AG10803 (cell line): Measurements from ENCODE around the gene AKNA.

Experiments used
- DNase-seq: peaks from one replicate; pipeline ENCODE4 v3.0.0; 2010; ENCODE audit warnings: low read depth
- H3K4me3 ChIP-seq: 2 replicates; pipeline ENCODE4 v1.5.1; 2011; ENCODE audit warnings: mild to moderate bottlenecking, low read length, control low read depth
- TF ChIP-seq, protein P1 (sequence below): conservative IDR thresholded peaks from 2 replicates; pipeline ENCODE4 v1.5.1; 2011; ENCODE audit warnings: mild to moderate bottlenecking, low read length, control low read depth, inconsistent platforms

Gene AKNA

DNA sequence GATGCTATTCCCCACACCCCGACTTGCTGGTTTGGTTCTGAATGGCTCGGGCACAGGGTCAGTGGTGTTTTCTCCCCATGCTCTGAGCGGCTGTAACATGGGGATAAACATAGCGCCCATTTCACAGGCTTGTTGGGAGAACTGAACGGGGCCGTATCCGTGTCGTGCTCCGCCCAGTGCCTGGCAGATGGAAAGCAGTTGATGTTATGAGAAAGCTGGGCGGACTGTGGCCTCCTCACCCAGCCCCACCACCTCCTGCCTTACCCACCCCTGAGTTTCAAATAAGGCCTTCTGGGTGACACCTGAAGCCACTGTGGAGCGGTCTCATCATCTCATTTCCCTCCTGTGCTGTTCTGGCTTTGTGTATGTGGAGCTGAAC is 43.6 kb downstream of the AKNA start:
- no peak for DNase-seq
- H3K4me3 ChIP-seq, result no peak overlapping the region
- TF ChIP-seq, protein P1, sequence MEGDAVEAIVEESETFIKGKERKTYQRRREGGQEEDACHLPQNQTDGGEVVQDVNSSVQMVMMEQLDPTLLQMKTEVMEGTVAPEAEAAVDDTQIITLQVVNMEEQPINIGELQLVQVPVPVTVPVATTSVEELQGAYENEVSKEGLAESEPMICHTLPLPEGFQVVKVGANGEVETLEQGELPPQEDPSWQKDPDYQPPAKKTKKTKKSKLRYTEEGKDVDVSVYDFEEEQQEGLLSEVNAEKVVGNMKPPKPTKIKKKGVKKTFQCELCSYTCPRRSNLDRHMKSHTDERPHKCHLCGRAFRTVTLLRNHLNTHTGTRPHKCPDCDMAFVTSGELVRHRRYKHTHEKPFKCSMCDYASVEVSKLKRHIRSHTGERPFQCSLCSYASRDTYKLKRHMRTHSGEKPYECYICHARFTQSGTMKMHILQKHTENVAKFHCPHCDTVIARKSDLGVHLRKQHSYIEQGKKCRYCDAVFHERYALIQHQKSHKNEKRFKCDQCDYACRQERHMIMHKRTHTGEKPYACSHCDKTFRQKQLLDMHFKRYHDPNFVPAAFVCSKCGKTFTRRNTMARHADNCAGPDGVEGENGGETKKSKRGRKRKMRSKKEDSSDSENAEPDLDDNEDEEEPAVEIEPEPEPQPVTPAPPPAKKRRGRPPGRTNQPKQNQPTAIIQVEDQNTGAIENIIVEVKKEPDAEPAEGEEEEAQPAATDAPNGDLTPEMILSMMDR, result no peak

DNA sequence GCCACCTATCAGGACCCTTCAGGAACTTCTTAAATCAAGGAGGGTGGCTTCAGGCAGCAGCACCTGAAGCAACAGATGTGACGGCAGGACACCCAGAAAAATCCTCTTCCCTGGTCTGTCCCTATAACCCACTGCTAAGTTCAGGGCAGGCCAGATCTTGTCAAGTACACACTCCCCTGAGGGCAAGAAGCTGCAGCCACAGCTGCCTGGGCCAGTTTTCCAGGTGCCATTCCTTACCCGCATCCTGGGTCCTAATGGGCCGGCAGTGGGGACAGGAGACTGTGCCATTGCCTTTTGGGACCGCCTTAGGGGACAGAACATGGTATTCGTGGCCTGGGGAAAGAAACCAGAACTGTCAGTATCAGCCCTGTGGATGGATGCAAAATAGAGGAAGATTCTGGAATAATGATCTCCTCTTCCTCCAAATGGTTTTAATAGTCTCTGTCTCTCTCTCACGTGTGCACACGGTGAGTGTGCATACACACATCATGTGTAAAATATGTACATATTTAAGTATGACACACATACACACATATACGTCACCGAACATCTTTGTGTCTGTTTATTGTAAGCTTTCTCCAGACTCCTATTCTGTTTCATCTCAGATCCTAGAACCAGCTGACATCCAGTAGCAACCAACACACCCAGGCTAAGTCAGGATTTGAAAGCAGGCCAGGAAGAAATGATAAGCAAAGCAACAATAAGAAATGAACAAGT is 44.2 kb downstream of the AKNA start:
- TF ChIP-seq, protein P1, result no peak
- no peak for DNase-seq
- no peak overlapping the region for H3K4me3 ChIP-seq

DNA sequence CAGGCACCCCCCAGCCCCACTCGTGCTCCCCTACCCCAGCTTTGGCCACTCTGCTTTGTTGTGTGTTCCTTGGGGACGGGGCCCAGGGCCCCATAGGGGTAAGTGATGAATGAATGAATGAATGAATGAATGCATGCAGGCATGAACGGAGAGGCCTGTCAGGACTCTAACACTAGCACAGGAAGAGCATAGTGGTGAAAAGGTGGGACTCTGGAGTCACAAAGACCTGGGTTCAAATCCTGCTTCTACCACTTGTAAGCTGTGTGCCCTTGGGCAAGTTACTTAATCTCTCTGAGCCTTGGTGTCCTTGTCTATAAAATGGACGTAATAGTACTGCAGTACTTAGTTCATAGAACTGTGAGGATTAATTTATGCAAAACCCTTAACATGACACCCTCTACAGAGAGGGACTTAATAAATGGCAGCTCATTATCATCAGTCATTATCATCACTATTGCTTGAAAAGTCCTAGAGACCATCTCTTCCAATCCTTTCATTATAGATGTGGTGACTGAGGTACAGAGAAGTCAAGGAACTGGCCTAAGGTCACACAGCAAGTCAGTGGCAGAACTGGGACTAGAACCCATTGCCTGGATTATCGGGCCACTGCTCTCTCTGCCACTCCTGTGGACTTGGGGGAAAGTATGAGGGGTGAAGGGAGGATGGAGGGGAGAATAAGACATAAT is 44.9 kb downstream of the AKNA start:
- TF ChIP-seq, protein P1, result no peak
- DNase-seq, result no peak

DNA sequence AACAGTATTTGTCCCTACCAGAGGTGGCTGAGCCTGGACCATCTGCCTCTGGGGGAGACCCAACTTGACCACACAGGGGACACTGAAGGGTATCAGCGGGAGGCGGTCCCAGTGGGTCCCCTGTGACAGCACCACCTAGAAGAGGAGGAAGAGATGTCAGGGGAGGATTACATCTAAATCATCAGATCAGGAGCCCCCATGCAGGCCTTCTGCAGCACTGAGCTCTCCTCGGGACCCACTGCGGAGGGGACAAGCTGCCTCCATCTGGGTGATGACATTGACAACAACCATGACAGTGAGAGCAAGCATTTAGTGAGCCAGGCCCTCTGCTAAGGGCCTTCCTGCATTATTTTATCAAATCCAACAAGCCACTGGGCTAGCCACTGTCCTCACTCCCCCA is 45.8 kb downstream of the AKNA start:
- TF ChIP-seq, protein P1, result no peak
- DNase-seq, result no peak
- no peak overlapping the region for H3K4me3 ChIP-seq

More for the DNA sequence above, 44.9 kb downstream of the AKNA start:
- H3K4me3 ChIP-seq, result no peak overlapping the region

DNA sequence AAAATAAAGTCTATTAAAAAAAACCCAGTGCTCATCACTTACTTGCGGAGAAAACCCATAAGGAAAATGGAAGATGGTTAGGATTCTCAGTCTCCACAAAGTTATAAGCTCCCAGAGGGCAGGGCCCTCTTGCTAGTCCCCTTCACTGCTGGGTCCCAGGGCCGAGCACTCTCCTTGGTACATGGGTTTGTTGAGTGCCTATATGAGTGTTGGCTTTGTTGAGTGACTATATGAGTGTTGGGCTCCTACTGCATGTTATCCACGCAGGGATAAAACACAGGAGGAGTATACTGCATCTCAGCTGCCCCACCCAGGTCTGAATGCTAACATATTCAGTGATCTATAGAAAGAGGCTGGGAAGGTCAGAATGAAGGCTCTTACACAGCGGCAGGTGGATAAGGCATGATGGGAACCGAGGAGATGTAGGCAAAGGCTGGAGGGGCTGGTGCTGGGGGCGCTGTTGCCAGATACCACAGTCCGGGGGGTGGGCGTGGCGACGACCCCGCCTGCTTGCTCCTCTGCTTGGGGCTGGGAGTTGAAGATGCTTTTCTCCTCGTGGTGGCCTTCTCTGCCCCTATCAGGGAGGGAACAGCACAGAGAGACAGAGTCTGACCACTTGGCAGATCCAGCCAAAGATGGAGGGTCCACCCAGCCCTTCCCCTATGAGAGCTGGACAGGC is 46.5 kb downstream of the AKNA start:
- TF ChIP-seq, protein P1, result no peak
- no peak for DNase-seq
- no peak overlapping the region for H3K4me3 ChIP-seq

DNA sequence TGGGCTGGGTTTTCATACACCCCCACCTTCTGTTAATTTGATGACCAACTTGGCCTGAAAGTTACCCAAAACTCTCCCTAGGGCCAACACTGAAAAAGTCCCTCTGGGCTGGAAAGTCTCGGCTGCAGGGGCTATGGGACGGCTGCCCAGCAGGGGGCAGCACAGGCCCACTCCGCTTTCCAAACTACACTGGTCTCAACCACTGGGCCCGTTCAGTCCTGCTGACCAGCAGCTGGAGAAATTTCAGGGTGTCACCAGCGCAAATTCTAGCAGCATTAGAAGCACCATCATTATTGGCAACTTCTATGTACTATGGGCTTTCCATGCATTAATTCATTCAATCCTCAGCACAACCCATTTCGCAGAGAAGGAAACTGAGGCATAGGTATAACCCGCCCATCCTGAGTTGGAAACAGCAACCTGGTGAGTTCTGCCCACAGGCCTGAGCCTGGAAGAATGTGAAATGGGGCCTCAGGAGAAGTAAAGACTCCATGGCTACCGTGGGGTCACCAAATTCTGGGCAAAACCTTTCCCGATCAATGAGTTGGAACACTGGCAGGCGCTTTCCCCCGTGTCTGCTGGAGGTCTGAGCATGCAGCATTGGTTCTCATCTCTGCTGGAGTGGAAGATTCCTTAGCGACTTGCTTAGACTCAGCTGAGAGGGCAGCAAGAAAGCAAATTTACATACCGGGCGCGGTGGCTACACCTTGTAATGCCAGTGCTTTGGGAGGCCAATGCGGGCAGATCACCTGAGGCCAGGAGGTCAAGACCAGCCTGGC is 48.5 kb downstream of the AKNA start:
- H3K4me3 ChIP-seq, result no peak overlapping the region
- DNase-seq, result peak; percentile 44
- TF ChIP-seq, protein P1, result peak; percentile 78
